Loucy (cell line): Measurements from ENCODE around the gene SPNS3.

ENCODE experiments used
- H2AFZ ChIP-seq: fragments of 200-600 bp; sonication (generic); 2 replicates; pipeline ENCODE4 v1.6.0; 2016; ENCODE audit warnings: antibody characterized with exemption, mild to moderate bottlenecking, low read length, moderate library complexity
- H3F3A ChIP-seq: fragments of 200-600 bp; 2 replicates; pipeline ENCODE4 v1.6.0; 2016; ENCODE audit warnings: antibody characterized with exemption, low read depth, mild to moderate bottlenecking
- H3K27me3 ChIP-seq: fragments of 200-600 bp; sonication (generic); 2 replicates; pipeline ENCODE4 v1.6.1; 2014; ENCODE audit warnings: low read length, mild to moderate bottlenecking; ENCODE audit not compliant: insufficient read depth, poor library complexity, severe bottlenecking
- H3K36me3 ChIP-seq: fragments of 200-600 bp; sonication (generic); 2 replicates; pipeline ENCODE4 v1.6.1; 2016; ENCODE audit warnings: low read length; ENCODE audit not compliant: insufficient read depth
- H3K4me1 ChIP-seq: fragments of 200-600 bp; sonication (generic); 2 replicates; pipeline ENCODE4 v1.5.1; 2014; ENCODE audit warnings: low read length, mild to moderate bottlenecking; ENCODE audit not compliant: insufficient read depth, poor library complexity, severe bottlenecking
- H3K4me2 ChIP-seq: fragments of 200-600 bp; sonication (generic); 2 replicates; pipeline ENCODE4 v1.6.0; 2014; ENCODE audit warnings: antibody characterized with exemption, low read length, low read depth, mild to moderate bottlenecking; ENCODE audit not compliant: poor library complexity, severe bottlenecking
- H3K4me3 ChIP-seq: fragments of 200-600 bp; sonication (generic); 2 replicates; pipeline ENCODE4 v1.5.1; 2014; ENCODE audit warnings: low read length, mild to moderate bottlenecking, mixed read lengths; ENCODE audit not compliant: poor library complexity, severe bottlenecking
- H3K79me2 ChIP-seq: fragments of 200-600 bp; sonication (generic); 2 replicates; pipeline ENCODE4 v1.6.1; 2014; ENCODE audit warnings: low read length; ENCODE audit not compliant: insufficient read depth
- H3K9ac ChIP-seq: fragments of 200-600 bp; sonication (generic); 2 replicates; pipeline ENCODE4 v1.6.0; 2014; ENCODE audit warnings: mild to moderate bottlenecking, low read depth, low read length, moderate library complexity; ENCODE audit not compliant: poor library complexity, severe bottlenecking
- H3K9me2 ChIP-seq: fragments of 200-600 bp; sonication (generic); replicated peaks from 2 replicates; pipeline ENCODE4 v1.6.1; 2016; ENCODE audit warnings: low read depth, low read length, mixed read lengths
- H3K9me3 ChIP-seq: fragments of 200-600 bp; sonication (generic); 2 replicates; pipeline ENCODE4 v1.6.1; 2014; ENCODE audit warnings: mild to moderate bottlenecking, antibody characterized with exemption, low read length, low read depth; ENCODE audit not compliant: insufficient read depth
- H4K20me1 ChIP-seq: fragments of 200-600 bp; sonication (generic); 2 replicates; pipeline ENCODE4 v1.6.0; 2014; ENCODE audit warnings: antibody characterized with exemption, low read length, mild to moderate bottlenecking; ENCODE audit not compliant: insufficient read depth, poor library complexity, severe bottlenecking
- CTCF ChIP-seq: fragments of 200-600 bp; sonication (generic); conservative IDR thresholded peaks from 2 replicates; pipeline ENCODE4 v1.5.1; 2014; ENCODE audit warnings: mild to moderate bottlenecking, antibody characterized with exemption, low read length
- EZH2phosphoT487 ChIP-seq: fragments of 200-600 bp; IDR thresholded peaks from 2 replicates; pipeline ENCODE4 v1.6.1; 2018; ENCODE audit warnings: antibody characterized with exemption, mild to moderate bottlenecking, moderate library complexity, borderline replicate concordance

Gene SPNS3

DNA sequence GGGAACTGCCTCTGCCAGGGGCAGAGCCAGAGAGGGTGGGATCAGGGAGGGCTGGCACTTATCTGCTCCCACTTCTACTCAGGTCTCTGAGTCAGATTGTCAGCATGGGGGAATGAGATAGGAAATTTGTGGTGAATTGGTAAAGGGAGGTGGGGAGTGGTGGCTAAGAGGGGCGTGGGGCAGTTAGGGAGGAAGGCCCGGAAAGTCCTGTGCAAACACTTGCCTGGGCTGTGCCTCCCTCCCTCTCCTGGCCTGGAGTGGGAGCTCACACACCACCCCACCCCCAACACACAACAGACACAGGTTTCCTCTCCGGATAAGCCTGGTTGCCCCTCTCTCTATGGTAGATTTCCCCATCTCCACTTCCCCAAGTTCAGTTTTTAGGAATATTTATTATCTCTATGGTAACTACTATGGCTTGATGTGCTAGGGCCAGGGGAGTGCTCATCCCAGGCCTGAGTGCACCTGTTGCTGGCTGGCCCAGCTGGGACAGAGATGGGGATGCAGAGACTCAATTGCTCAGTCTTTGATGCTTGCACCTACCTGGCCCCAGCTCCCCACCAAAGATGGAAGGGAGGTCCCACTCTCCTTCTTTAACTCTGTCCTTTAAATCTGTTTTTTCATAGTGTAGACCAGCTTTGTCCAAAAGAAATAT is 67.7 kb downstream of the SPNS3 start:
- Histone ChIP-seq H3K4me1 (peaks cover 67% of the 10 kb centered on the region), H2AFZ (no peak overlapping the region), H3F3A (peaks cover 4% of the 10 kb centered on the region), H3K9ac (peak overlapping the region; percentile 79), H3K4me2 (peak overlapping the region; percentile 95), H3K9me3 (no peaks in the 10 kb centered on the region), H3K36me3 (no peaks in the 10 kb centered on the region), H3K79me2 (peaks cover 66% of the 10 kb centered on the region), H3K4me3 (peak overlapping the region; percentile 77), H3K9me2 (no peaks in the 10 kb centered on the region), H3K27me3 (no peaks in the 10 kb centered on the region), H4K20me1 (no peaks in the 10 kb centered on the region)
- no peak for TF ChIP-seq EZH2phosphoT487
- no peak for TF ChIP-seq CTCF

GRCh38 chr17:4502466-4503154 is 68.9 kb downstream of the SPNS3 start:
- no peak for TF ChIP-seq CTCF
- TF ChIP-seq EZH2phosphoT487, result no peak
- Histone ChIP-seq H3K9ac (peak overlapping the region; percentile 56), H3K4me3 (no peak overlapping the region), H3K4me2 (peak overlapping the region; percentile 85), H3K4me1 (peaks cover 72% of the 10 kb centered on the region), H4K20me1 (no peaks in the 10 kb centered on the region), H3K9me3 (no peaks in the 10 kb centered on the region), H3F3A (peaks cover 3% of the 10 kb centered on the region), H3K79me2 (peaks cover 77% of the 10 kb centered on the region), H3K27me3 (no peaks in the 10 kb centered on the region), H3K9me2 (no peaks in the 10 kb centered on the region), H2AFZ (no peak overlapping the region), H3K36me3 (no peaks in the 10 kb centered on the region)

DNA sequence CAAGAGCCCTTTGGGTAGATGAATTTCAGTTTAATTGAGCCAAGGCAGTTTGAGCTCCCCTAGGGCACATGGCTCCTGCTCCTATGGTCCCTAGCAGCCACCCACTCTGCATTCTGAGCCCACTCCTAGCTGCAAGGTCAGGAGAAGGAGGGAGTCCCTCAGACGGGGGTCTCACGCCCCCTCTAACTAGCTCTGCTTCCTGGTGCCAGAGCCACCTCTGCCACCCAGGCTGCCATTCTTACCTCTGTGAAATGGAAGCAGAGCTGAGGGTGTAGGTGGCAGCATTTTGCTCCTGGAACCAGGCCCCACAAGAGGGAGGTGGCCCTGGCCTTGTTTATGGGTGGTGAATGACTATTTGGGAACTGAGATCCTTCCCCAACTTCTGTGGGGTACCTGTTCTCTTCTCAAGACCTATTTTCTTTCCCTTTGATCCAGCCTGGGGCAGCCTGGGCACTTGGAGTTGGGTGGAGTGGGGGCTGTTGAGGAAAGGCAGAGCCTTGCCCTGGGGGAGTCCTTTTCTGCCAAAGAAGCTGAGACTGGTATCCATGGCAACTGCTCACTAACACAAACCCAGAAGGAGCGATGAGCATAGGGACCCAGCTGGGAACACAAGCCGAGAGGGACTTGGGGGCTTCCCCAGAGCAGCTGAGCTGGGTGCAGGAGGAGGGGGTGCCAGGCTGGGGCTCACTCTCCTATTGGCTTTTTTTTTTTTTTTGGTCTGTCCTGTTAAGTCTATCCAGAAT is 69.7 kb downstream of the SPNS3 start:
- no peaks in the 10 kb centered on the region for H4K20me1 ChIP-seq
- no peaks in the 10 kb centered on the region for H3K27me3 ChIP-seq
- H3F3A ChIP-seq, result no peaks in the 10 kb centered on the region
- peaks cover 86% of the 10 kb centered on the region for H3K79me2 ChIP-seq
- H3K4me2 ChIP-seq, result peak overlapping the region; percentile 85
- H3K9me2 ChIP-seq, result no peaks in the 10 kb centered on the region
- H3K36me3 ChIP-seq, result no peaks in the 10 kb centered on the region
- H3K4me1 ChIP-seq, result peaks cover 70% of the 10 kb centered on the region
- H3K9me3 ChIP-seq, result no peaks in the 10 kb centered on the region
- H3K4me3 ChIP-seq, result peak overlapping the region; percentile 60
- TF ChIP-seq CTCF, result no peak
- TF ChIP-seq EZH2phosphoT487, result no peak
- no peak overlapping the region for H2AFZ ChIP-seq
- H3K9ac ChIP-seq, result peak overlapping the region; percentile 56
